Measurements from ENCODE around the gene ZNF688.

Gene ZNF688

GRCh38 chr16:30585400-30586191 is 14.1 kb upstream of the ZNF688 start, which contains the start of gene ZNF785:
ZNF785 (minus strand) TSS chr16:30585697; CDS start chr16:30585611, 86 bp downstream.
- peak; percentile 76 to 99 (median 94) for DNase-seq

DNA sequence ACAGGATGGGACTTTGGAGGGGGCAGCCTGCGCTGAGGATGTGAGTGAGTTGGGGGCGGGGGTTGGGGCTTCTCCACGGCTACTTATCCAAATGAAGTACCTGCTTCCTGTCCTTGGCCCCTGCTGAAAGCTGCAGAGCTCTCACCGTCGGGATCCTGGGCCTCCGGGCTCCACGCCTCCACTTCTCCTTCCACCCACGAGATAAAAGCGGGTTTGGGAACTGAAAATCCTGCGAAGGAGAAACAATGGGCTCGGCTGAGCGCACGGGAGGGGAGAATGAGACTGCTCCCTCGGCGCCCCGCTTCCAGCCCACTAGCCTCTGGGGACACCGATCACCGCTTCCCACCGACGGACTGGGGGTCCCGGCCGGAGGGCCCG is 13.5 kb upstream of the ZNF688 start:
- DNase-seq: peak in 2 of 58 donors; percentile 56 to 58

DNA sequence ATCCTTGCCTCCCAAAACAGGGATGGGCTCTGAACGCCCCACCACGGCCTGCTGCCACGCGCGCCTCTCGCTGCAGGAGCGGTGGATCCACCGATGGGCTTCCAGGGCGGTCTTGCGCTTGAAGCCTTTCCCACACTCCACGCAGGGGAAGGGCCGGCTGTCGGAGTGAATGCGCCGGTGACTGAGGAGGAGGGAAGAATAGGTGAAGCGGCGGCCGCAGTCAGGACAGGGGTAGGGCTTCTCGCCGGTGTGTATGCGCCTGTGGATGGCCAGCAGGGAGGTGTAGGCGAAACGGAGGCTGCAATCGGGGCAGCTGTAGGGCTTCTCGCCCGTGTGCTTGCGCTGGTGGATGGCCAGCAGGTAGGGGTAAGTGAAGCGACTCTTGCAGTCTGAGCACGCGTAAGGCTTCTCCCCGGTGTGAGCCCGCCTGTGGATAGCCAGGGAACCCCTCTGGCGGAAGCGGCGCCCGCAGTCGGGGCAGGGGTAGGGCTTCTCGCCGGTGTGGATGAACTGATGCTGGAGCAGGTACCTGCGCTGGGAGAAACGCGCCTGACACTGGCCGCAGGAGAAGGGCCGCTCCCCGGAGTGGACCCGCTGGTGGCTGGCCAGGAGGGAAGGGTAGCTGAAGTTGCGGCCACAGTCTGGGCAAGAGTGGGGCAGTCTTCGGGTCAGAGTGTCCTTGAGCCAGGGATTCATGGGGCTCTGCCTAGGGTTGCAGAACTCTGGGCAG is 11.3 kb upstream of the ZNF688 start:
- no peak for DNase-seq

GRCh38 chr16:30581457-30581856 is 9.9 kb upstream of the ZNF688 start:
- no peak for DNase-seq

DNA sequence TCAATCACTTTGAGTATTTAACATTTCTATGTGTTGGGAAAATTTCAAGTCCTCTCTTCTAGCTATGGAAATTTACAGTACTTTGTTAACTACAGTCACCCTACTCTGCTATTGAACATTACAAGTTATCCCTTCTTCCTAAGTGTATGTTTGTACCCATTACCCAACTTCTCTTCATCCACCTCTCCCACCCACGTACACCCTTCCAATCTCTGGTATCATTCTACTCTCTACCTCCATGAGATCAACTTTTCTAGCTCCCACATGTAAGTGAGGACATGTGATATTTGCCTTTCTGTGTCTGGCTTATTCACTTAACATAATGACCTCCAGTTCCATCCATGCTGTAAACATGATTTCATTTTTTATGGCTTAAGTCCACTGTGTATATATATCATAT is 3.2 kb upstream of the ZNF688 start:
- DNase-seq: no peak

DNA sequence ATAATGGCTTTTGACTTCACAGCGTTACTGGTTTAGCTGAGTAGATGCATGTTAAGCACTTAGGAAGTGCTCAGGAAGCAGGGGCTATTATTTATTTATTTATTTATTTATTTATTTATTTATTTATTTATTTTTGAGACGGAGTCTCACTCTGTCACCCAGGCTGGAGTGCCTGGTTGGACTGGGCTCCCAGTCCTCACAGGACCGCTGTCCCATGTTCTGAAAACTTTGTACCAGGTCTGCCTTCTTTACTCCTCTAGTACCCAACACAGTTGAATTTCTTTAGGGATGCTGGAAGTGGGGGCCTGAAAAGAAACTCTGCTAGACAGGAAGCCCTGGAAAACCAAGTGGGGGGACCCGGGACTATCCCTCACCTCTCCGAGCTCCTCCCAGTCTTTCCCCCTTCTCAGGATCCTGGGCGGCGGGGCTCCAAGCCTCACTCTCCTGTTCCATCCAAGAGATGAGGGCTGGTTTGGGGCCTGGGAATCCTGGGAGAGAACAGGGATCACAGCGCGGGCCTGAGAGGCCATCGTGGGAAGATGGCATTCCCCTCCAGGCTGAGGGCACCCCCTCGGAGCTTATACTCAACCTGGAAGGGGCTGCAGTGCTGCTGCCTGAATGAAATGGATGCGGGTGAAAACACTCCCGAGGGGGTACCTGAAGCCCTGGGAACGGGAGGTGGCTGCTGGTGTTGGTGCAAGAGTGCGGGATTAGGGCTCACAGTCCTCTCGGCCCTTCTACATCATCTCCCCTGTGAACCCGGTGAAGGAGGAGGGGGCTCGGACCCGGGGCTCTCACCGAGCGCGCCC is 674 bp downstream of the ZNF688 start:
- peak in 17 of 58 donors; percentile 13 to 69 (median 47) for DNase-seq

DNA sequence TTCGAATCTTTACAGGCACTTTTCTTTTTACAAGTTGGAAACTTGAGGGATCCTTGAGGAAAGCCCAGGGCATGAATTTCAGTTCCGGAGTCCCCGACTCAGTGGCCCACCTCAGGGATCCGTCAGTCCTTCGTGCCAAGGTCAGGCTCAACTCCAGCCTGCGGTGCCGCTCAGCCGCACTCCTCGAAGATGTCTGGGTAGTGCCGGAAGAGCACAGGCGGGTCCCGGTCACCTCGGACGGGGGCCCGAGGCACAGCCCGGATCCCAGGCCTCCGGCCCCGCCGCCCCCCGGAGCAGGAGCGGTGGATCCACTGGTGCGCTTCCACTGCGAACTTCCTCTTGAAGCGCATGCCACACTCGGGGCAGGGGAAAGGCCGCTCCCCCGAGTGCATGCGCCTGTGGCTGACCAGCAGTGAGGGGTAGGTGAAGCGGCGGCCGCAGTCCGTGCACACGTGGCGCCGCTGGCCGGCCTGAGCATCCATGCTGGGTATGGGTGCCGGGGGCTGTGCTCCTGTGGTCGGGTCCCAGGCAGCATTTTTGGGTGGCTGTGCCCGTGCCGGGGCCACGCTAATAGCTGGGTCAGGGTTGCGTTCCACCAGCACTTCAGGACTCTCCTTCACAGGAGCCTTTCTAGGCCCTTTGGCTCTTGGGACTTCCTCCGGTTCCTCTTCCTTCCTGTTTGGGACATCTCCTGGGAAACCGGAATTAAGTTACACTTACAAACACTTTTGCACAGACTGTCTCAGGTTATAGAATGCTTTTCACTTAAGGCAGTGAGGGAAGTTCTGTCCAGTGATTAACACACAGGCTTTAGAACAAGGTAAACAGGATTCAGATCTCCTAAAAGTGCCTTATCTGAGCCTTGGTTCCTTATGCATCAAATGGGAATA is 1.5 kb downstream of the ZNF688 start:
- no peak for DNase-seq

- DNase-seq: no peak
These were observed 2.2 kb downstream of the ZNF688 start for GRCh38 chr16:30569281-30569680.

GRCh38 chr16:30567991-30568638 is 3.4 kb downstream of the ZNF688 start:
- DNase-seq: no peak

DNA sequence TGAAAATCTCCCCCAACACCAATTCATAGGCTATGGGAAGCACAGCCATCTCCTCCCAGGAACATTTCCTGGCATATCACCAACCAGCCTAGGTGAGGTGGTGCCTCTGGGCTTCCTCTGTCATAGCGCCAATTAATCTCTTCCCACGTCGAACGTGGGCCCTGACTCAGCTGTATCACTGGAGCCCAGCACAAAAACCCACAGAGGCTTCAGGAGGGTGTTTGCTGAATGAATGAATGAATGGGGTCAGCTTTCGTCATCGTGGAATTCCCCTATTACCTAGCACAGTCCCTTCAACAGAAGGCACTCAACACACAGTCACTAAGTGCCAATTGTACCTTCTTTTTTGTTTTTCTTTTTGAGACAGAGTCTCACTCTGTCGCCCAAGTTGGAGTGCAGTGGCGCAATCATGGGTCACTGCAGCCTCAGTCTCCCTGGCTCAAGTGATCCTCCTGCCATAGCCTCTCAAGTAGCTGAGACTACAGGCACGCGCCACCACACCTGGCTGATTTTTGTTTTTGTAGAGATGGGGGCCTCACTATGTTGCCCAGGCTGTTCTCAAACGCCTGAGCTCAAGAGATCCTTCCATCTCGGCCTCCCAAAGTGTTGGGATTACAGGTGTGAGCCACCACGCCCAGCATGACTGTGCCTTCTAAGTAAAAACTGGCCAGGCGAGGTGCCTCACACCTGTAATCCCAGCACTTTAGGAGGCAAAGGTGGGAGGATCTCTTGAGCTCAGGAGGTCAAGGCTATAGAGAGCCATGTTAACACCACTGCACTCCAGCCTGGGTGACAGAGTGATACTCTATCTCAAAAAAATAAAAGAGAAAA is 4.1 kb downstream of the ZNF688 start:
- peak in 1 of 58 donors; percentile 17 for DNase-seq

DNA sequence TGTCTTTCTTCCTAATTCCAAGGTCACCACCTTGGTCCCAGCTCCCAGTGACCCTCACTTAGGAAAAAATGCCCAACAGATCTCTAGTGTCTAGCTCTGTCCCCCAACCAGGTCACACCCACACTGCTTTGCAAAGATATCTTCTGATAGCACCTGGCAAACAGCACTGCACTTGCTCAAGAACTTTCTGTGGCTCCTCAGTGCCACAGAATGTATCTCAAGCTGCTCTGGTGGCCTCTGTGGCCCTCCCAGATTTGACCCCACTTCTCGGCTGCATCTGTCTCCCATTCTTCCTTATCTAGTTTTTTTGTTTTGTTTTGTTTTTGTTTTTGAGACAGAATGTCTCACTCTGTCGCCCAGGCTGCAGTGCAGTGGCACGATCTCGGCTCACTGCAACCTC is 5.0 kb downstream of the ZNF688 start:
- DNase-seq: no peak

DNA sequence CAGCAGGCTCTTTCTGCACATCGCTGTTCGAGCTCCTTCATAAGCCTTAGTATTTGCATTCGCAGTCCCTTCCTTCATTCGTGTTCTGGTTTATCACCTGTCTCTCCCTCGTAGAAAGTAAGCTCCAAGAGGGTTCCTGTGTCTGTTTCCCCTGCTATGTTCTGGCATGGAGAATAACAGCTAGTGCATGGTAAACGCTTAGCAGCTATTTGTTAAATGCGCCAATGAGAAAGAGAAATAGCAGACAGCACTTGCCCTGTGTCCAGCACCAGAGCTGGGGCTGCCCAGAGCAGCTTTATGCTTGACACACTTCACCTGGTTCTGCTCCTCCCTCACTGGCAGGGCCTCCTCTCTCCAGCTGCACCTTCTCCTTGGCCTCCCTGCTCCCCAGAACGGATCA is 5.5 kb downstream of the ZNF688 start:
- no peak for DNase-seq

DNA sequence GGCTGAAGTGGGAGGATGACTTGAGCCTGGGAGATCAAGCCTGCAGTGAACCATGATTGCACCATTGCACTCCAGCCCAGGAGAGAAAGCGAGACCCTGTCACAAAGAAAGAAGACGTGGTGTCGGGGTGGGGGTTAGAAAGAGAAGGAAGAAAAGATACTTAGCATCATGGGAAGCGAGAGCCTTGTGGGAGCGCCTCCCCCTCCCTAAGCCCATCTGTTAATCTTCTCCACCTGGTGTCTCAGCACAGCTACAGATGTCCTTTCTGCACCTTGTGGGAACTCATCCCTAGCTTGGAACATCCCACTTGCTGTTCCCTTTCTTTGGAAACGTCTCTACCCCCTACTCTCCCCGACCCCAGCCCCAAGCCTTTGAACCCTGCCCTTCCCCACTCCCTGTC is 6.0 kb downstream of the ZNF688 start:
- DNase-seq: no peak

GRCh38 chr16:30562021-30562420 is 9.5 kb downstream of the ZNF688 start:
- DNase-seq: no peak

DNA sequence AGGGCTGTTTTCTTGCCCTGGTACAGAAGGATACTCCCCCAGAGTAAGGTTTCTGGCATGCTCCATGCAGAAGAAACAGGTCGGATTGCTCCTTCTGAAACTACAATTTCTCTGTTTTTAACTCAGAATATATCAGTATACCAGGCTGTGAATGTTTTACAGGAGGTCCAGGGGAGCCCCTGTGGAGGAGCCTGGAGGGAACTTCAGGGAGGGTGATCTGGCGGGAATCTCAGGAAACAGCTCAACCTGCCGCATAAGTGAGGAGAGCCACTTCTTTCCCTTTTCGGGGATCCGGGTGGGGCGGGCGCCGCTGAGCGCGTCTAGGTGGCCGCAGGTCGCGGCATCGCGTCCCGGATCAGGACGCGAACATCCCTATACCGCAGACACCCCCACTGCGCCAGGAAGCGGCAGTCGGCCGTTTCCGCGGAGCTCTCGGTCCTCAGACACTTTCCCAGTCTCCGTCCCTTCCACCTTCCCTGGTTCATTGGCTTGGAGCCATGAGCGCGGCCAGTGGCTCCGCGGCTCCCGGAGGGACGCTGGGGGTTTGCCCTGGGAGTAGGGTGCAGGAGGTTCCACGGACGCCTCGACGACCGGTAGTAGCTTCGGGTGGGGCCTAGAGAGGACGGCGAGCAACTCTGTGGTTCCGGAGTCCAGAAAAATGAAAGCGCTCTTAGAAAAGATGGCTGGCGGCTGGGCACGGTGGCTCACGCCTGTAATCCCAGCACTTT is 10.3 kb downstream of the ZNF688 start:
- DNase-seq: peak in 7 of 58 donors; percentile 3 to 9 (median 6)

- DNase-seq: no peak
These were observed 11.8 kb downstream of the ZNF688 start for GRCh38 chr16:30559690-30560089.

DNA sequence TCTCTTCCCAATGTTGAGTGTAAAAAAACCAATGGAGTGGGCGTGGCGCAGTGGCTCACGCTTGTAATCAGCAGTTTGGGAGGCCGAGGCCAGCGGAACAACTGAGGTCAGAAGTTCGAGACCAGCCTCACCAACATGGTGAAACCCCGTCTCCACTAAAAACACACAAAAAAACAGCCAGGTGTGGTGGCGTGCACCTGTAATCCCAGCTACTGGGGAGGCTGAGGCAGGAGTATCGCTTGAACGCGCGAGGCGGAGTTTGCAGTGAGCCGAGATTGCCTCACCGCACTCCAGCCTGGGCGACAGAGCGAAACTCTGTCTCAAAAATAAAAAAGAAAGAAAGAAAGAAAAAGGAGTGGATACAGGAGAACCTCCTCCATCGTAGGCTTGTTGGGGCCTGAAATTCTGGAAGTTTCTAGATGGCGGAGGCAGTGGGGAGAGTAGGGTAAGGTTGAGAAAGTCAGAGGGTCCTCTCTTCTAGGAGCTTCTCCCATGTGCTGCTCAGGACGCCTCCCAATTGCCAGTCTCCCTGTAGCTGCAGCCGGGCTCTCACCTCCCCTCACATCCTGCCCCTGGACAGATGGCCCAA is 12.6 kb downstream of the ZNF688 start:
- DNase-seq: no peak

Measured in anterior cingulate cortex (tissue), 58 donors.